GM19238 (cell line): ENCODE data around the gene CEP20.
"Not testable (repeated sequence)": the region's sequence is repeated elsewhere in the genome, so short reads cannot be mapped to it uniquely, and the experiment has no call there.

Experiments
- DNase-seq: peaks from one replicate; pipeline ENCODE4 v3.0.0; 2011; ENCODE audit warnings: low spot score; ENCODE audit not compliant: insufficient read length

CEP20 gene

GRCh38 chr16:15858921-15859668 lies 29.3 kb downstream of the CEP20 start:
- no peak for DNase-seq

- no peak for DNase-seq
Measured at GRCh38 chr16:15857724-15858560, 30.5 kb downstream of the CEP20 start.

GRCh38 chr16:15856901-15857698 lies 31.3 kb downstream of the CEP20 start, which contains the start of gene MYH11:
Gene MYH11 (minus strand): TSS chr16:15857028. CDS start chr16:15838252, 18,776 bp downstream.
- DNase-seq: no peak

GRCh38 chr16:15856182-15856581 lies 32.2 kb downstream of the CEP20 start:
- DNase-seq: no peak

- peak; percentile 68 for DNase-seq
Measured at GRCh38 chr16:15855704-15856003, 32.7 kb downstream of the CEP20 start.

- no peak for DNase-seq
Measured at GRCh38 chr16:15854906-15855703, 33.3 kb downstream of the CEP20 start.

- DNase-seq: no peak
Measured at GRCh38 chr16:15854061-15854460, 34.3 kb downstream of the CEP20 start.

GRCh38 chr16:15853021-15853420 lies 35.4 kb downstream of the CEP20 start:
- DNase-seq: no peak

- not testable (repeated sequence) for DNase-seq
Measured at GRCh38 chr16:15850555-15850954, 37.8 kb downstream of the CEP20 start.

- DNase-seq: no peak
Measured at GRCh38 chr16:15849209-15849981, 39.0 kb downstream of the CEP20 start.

- DNase-seq: no peak
Measured at GRCh38 chr16:15847611-15848175, 40.7 kb downstream of the CEP20 start.

- DNase-seq: no peak
Measured at GRCh38 chr16:15846510-15846909, 41.9 kb downstream of the CEP20 start.

- DNase-seq: no peak
Measured at GRCh38 chr16:15843635-15844279, 44.6 kb downstream of the CEP20 start.

- DNase-seq: not testable (repeated sequence)
Measured at GRCh38 chr16:15839204-15839603, 49.2 kb downstream of the CEP20 start.

GRCh38 chr16:15837761-15838160 lies 50.6 kb downstream of the CEP20 start:
- no peak for DNase-seq

- DNase-seq: no peak
Measured at GRCh38 chr16:15836965-15837611, 51.3 kb downstream of the CEP20 start.

GRCh38 chr16:15836074-15836473 lies 52.3 kb downstream of the CEP20 start:
- no peak for DNase-seq

- DNase-seq: no peak
Measured at GRCh38 chr16:15835136-15835878, 53.1 kb downstream of the CEP20 start.
